Measurements from ENCODE around the gene CDC42BPG. TPM values are rescaled to one million over a fixed set of nuclear protein-coding genes. Genes with fewer than 3 reads are reported as not detected.

CDC42BPG gene
- total RNA-seq, 2 experiments from 2014 or later = 0.31 to 0.61 TPM

- DNase-seq (no peak), ATAC-seq (no peak)
- CTCF ChIA-PET = no interaction called here
- Mint-ChIP-seq H3K4me3 (no peak overlapping the region), H3K27me3 (no peaks in the 10 kb centered on the region), H3K36me3 (ENCODE audit: low read depth) (no peaks in the 10 kb centered on the region), H3K9me3 (no peaks in the 10 kb centered on the region), H3K4me1 (ENCODE audit: low read depth) (peaks cover under 1% of the 10 kb centered on the region), H3K27ac (no peak overlapping the region)
- intact Hi-C loops (cut with micrococcal nuclease) = no loop called here
- POLR2A ChIA-PET = no interaction called here
- TF ChIP-seq CTCF (IDR thresholded peaks at IDR 0.05) = no peak
These were observed 6.5 kb downstream of the CDC42BPG start for GRCh38 chr11:64837887-64838351.

- Mint-ChIP-seq H3K27ac (no peak overlapping the region), H3K4me1 (ENCODE audit: low read depth) (no peaks in the 10 kb centered on the region), H3K9me3 (no peaks in the 10 kb centered on the region), H3K27me3 (no peaks in the 10 kb centered on the region), H3K4me3 (no peak overlapping the region), H3K36me3 (ENCODE audit: low read depth) (no peaks in the 10 kb centered on the region)
- no peak for ATAC-seq
- intact Hi-C loops (cut with micrococcal nuclease) = no loop called here
- no peak for TF ChIP-seq CTCF (IDR thresholded peaks at IDR 0.05)
- no peak for DNase-seq
- ChIA-PET CTCF (interaction anchor here (1.1 to 1.8 kb wide), 2 partner anchors 11 to 49 kb away, joined by 3 to 7 read pairs; no protein-coding TSS in a partner anchor), POLR2A (interaction anchor here (1.6 kb wide), 1 partner anchor 8 kb away, joined by 3 read pairs; the partner anchor contains the start of gene CDC42BPG)
These were observed 7.9 kb downstream of the CDC42BPG start for GRCh38 chr11:64836448-64837072.

- Mint-ChIP-seq H3K36me3 (ENCODE audit: low read depth) (no peaks in the 10 kb centered on the region), H3K9me3 (no peaks in the 10 kb centered on the region), H3K27me3 (no peaks in the 10 kb centered on the region), H3K4me1 (ENCODE audit: low read depth) (no peaks in the 10 kb centered on the region), H3K4me3 (no peak overlapping the region), H3K27ac (no peak overlapping the region)
- POLR2A ChIA-PET = interaction anchor here (1.6 kb wide), 1 partner anchor 9 kb away, joined by 3 read pairs; the partner anchor contains the start of gene CDC42BPG
- no peak for TF ChIP-seq CTCF (IDR thresholded peaks at IDR 0.05)
- CTCF ChIA-PET = interaction anchor here (1.1 to 1.8 kb wide), 2 partner anchors 12 to 48 kb away, joined by 3 to 7 read pairs; no protein-coding TSS in a partner anchor
- ATAC-seq (no peak), DNase-seq (no peak)
- intact Hi-C loops (cut with micrococcal nuclease) = no loop called here
These were observed 8.6 kb downstream of the CDC42BPG start for GRCh38 chr11:64835616-64836447.

- ChIA-PET CTCF (interaction anchor here (0.6 to 1.8 kb wide), 4 partner anchors 13 to 62 kb away, joined by 3 to 7 read pairs (median 3); no protein-coding TSS in a partner anchor), POLR2A (interaction anchor here (0.5 to 1.6 kb wide), 2 partner anchors 10 to 308 kb away, joined by 3 read pairs; partner anchors contain the start of gene CDC42BPG)
- no peak for DNase-seq
- intact Hi-C loops (cut with micrococcal nuclease) = no loop called here
- no peak for ATAC-seq
- H3K27me3 Mint-ChIP-seq = no peaks in the 10 kb centered on the region
- TF ChIP-seq CTCF (IDR thresholded peaks at IDR 0.05) = no peak
- no peak overlapping the region for H3K27ac Mint-ChIP-seq
- H3K9me3 Mint-ChIP-seq = no peaks in the 10 kb centered on the region
- no peaks in the 10 kb centered on the region for H3K36me3 Mint-ChIP-seq (ENCODE audit: low read depth)
- no peak overlapping the region for H3K4me3 Mint-ChIP-seq
- no peaks in the 10 kb centered on the region for H3K4me1 Mint-ChIP-seq (ENCODE audit: low read depth)
These were observed 9.5 kb downstream of the CDC42BPG start for GRCh38 chr11:64834723-64835615.
